Measurements from ENCODE around the gene UBE2D1.

- TF ChIP-seq EZH2 (IDR thresholded peaks at IDR 0.05; ENCODE audit: borderline replicate concordance, low read depth, low read length, severe bottlenecking) = no peak
- TF ChIP-seq, protein P1, sequence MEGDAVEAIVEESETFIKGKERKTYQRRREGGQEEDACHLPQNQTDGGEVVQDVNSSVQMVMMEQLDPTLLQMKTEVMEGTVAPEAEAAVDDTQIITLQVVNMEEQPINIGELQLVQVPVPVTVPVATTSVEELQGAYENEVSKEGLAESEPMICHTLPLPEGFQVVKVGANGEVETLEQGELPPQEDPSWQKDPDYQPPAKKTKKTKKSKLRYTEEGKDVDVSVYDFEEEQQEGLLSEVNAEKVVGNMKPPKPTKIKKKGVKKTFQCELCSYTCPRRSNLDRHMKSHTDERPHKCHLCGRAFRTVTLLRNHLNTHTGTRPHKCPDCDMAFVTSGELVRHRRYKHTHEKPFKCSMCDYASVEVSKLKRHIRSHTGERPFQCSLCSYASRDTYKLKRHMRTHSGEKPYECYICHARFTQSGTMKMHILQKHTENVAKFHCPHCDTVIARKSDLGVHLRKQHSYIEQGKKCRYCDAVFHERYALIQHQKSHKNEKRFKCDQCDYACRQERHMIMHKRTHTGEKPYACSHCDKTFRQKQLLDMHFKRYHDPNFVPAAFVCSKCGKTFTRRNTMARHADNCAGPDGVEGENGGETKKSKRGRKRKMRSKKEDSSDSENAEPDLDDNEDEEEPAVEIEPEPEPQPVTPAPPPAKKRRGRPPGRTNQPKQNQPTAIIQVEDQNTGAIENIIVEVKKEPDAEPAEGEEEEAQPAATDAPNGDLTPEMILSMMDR (IDR thresholded peaks at IDR 0.05; ENCODE audit: borderline replicate concordance, extremely low read depth, low read length, poor library complexity, severe bottlenecking) = peak; percentile 17
Observed at GRCh38 chr10:58414270-58415041, 79.7 kb downstream of the UBE2D1 start.

Data from DND-41 (cell line).